Liver (tissue), 9 donors: ENCODE data around the gene MCTP1. TPM values are rescaled to one million over a fixed set of nuclear protein-coding genes. Genes with fewer than 3 reads are reported as not detected.

Experiments used
- DNase-seq: peaks from one replicate; pipeline ENCODE4 v3.0.0-alpha.2; 2017; ENCODE audit warnings: low spot score
- H3K27ac ChIP-seq, 2 donors: one replicate each; pipeline ENCODE4 v1.7.0; 2013; ENCODE audit warnings: inconsistent platforms in 2 of 2, low read length in 2 of 2, control low read depth in 1 of 2, low read depth in 1 of 2, mild to moderate bottlenecking in 1 of 2
- H3K27me3 ChIP-seq, 4 donors: one replicate each; pipeline versions ENCODE4 v1.6.1 to v1.7.0; 2013; ENCODE audit warnings: low read length in 3 of 4, inconsistent platforms in 1 of 4, mild to moderate bottlenecking in 1 of 4, moderate library complexity in 1 of 4; ENCODE audit not compliant: control insufficient read depth in 4 of 4, insufficient read depth in 4 of 4
- H3K36me3 ChIP-seq, 4 donors: one replicate each; pipeline versions ENCODE4 v1.6.1 to v1.7.0; 2013; ENCODE audit warnings: low read length in 3 of 4, mild to moderate bottlenecking in 3 of 4, low read depth in 1 of 4, moderate library complexity in 1 of 4; ENCODE audit not compliant: control insufficient read depth in 4 of 4, insufficient read depth in 3 of 4
- H3K4me1 ChIP-seq, 4 donors: one replicate each; pipeline versions ENCODE4 v1.6.1 to v1.7.0; 2013; ENCODE audit warnings: low read length in 3 of 4, mild to moderate bottlenecking in 3 of 4, moderate library complexity in 1 of 4; ENCODE audit not compliant: control insufficient read depth in 4 of 4, insufficient read depth in 4 of 4
- H3K4me3 ChIP-seq, 3 donors: one replicate each; pipeline versions ENCODE4 v1.6.1 to v1.7.0; 2013; ENCODE audit warnings: low read length in 3 of 3, control low read depth in 1 of 3, low read depth in 1 of 3, mild to moderate bottlenecking in 1 of 3
- H3K9ac ChIP-seq, 2 donors: one replicate each; pipeline ENCODE4 v1.7.0; 2013; ENCODE audit warnings: low read length in 2 of 2, mild to moderate bottlenecking in 2 of 2, moderate library complexity in 2 of 2, control low read depth in 1 of 2, low read depth in 1 of 2
- H3K9me3 ChIP-seq, 4 donors: one replicate each; pipeline versions ENCODE4 v1.6.1 to v1.7.0; 2013; ENCODE audit warnings: low read length in 3 of 4; ENCODE audit not compliant: control insufficient read depth in 4 of 4
- CTCF ChIP-seq: fragments of 150-350 bp; IDR thresholded peaks from 2 replicates; pipeline ENCODE4 v1.5.1; 2017; ENCODE audit warnings: improper control_type of control experiment, low read depth, low read length; ENCODE audit not compliant: missing input control
- EGR1 ChIP-seq, 2 donors: IDR thresholded peaks; 2 replicates each; pipeline ENCODE4 v1.6.1; 2016 to 2018; ENCODE audit warnings: antibody characterized with exemption in 2 of 2, low read depth in 2 of 2
- FOXA1 ChIP-seq: IDR thresholded peaks from 2 replicates; pipeline ENCODE4 v1.6.1; 2016; ENCODE audit warnings: antibody characterized with exemption
- FOXA2 ChIP-seq: IDR thresholded peaks from 2 replicates; pipeline ENCODE4 v1.6.1; 2016; ENCODE audit warnings: antibody characterized with exemption
- GABPA ChIP-seq, 2 donors: IDR thresholded peaks in 1 of 2; conservative IDR thresholded peaks in 1 of 2; 2 replicates each; pipeline ENCODE4 v1.6.1; 2016; ENCODE audit warnings: antibody characterized with exemption in 2 of 2, mild to moderate bottlenecking in 1 of 2, moderate library complexity in 1 of 2
- HNF4A ChIP-seq, 2 donors: conservative IDR thresholded peaks; 2 replicates each; pipeline ENCODE4 v1.6.1; 2016; ENCODE audit warnings: antibody characterized with exemption in 2 of 2, mild to moderate bottlenecking in 2 of 2
- HNF4G ChIP-seq: IDR thresholded peaks from 2 replicates; pipeline ENCODE4 v1.6.1; 2016; ENCODE audit warnings: antibody characterized with exemption
- JUND ChIP-seq, 2 donors: IDR thresholded peaks; 2 replicates each; pipeline ENCODE4 v1.6.1; 2016; ENCODE audit warnings: antibody characterized with exemption in 2 of 2
- MAX ChIP-seq: IDR thresholded peaks from 2 replicates; pipeline ENCODE4 v1.6.1; 2016; ENCODE audit warnings: antibody characterized with exemption
- NR2F2 ChIP-seq: IDR thresholded peaks from 2 replicates; pipeline ENCODE4 v1.6.1; 2016; ENCODE audit warnings: antibody characterized with exemption
- RAD21 ChIP-seq, 2 donors: IDR thresholded peaks; 2 replicates each; pipeline ENCODE4 v1.6.1; 2016; ENCODE audit warnings: antibody characterized with exemption in 2 of 2, mild to moderate bottlenecking in 2 of 2
- RXRA ChIP-seq, 2 donors: IDR thresholded peaks; 2 replicates each; pipeline ENCODE4 v1.6.1; 2017 to 2018; ENCODE audit warnings: antibody characterized with exemption in 2 of 2, mild to moderate bottlenecking in 1 of 2
- SP1 ChIP-seq: IDR thresholded peaks from 2 replicates; pipeline ENCODE4 v1.6.1; 2018; ENCODE audit warnings: antibody characterized with exemption, mild to moderate bottlenecking
- TAF1 ChIP-seq: conservative IDR thresholded peaks from 2 replicates; pipeline ENCODE4 v1.6.1; 2016; ENCODE audit warnings: antibody characterized with exemption, mild to moderate bottlenecking
- YY1 ChIP-seq: IDR thresholded peaks from 2 replicates; pipeline ENCODE4 v1.6.1; 2016; ENCODE audit warnings: antibody characterized with exemption, mild to moderate bottlenecking
- WGBS: extraction: QIAGEN DNeasy Blood & Tissue Kit; methylation state at CpG from one replicate; pipeline ENCODE4 v1.1.7; 2013; 5-methylcytosine and 5-hydroxymethylcytosine counted together
- polyA plus RNA-seq, 2 donors: library from polyadenylated mRNA; stranded (reverse) in 1 of 2; unstranded in 1 of 2; fragments of 200-250 nt in 1 of 2; fragments of >200 nt in 1 of 2; fragmentation: Nextera tagmentation in 1 of 2; extraction: Ambion mirVana in 1 of 2; gene quantifications; one replicate each; pipeline versions ENCODE4 v1.2.1 to v1.2.3, GENCODE V29; 2013 to 2015
- total RNA-seq, 2 donors: library from RNA; depleted of rRNA; stranded (reverse); fragments of >200 nt; gene quantifications; one replicate each; pipeline ENCODE4 v1.2.3, GENCODE V29; 2014
- TF ChIP-seq, protein P1 (sequence below): IDR thresholded peaks from 2 replicates; pipeline ENCODE4 v1.6.1; 2016; ENCODE audit warnings: antibody characterized with exemption
- TF ChIP-seq, protein P2 (sequence below): IDR thresholded peaks from 2 replicates; pipeline ENCODE4 v1.6.1; 2016; ENCODE audit warnings: antibody characterized with exemption, mild to moderate bottlenecking
- TF ChIP-seq, protein P3 (sequence below): IDR thresholded peaks from 2 replicates; pipeline ENCODE4 v1.6.1; 2016; ENCODE audit warnings: antibody characterized with exemption
- donor health status: healthy.
- donor health status: healthy.
- donor health status: healthy.
- donor health status: healthy.
- donor health status: healthy.

The MCTP1 gene
- total and polyA plus RNA-seq, 4 donors = 0.67 to 7.6 (median 4.3) TPM

- H3K4me3 ChIP-seq = no peak overlapping the region
- H3K36me3 ChIP-seq = no peaks in the 10 kb centered on the region
- no peaks in the 10 kb centered on the region for H3K9me3 ChIP-seq
- 78% methylated on average over 7 of the region's 7 CpGs for WGBS
- no peaks in the 10 kb centered on the region for H3K27me3 ChIP-seq
- DNase-seq = no peak
- no peaks in the 10 kb centered on the region for H3K4me1 ChIP-seq
- no peak overlapping the region for H3K27ac ChIP-seq
- TF ChIP-seq, protein P1, sequence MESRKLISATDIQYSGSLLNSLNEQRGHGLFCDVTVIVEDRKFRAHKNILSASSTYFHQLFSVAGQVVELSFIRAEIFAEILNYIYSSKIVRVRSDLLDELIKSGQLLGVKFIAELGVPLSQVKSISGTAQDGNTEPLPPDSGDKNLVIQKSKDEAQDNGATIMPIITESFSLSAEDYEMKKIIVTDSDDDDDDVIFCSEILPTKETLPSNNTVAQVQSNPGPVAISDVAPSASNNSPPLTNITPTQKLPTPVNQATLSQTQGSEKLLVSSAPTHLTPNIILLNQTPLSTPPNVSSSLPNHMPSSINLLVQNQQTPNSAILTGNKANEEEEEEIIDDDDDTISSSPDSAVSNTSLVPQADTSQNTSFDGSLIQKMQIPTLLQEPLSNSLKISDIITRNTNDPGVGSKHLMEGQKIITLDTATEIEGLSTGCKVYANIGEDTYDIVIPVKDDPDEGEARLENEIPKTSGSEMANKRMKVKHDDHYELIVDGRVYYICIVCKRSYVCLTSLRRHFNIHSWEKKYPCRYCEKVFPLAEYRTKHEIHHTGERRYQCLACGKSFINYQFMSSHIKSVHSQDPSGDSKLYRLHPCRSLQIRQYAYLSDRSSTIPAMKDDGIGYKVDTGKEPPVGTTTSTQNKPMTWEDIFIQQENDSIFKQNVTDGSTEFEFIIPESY = no peak
- no peak for TF ChIP-seq SP1
- no peak for TF ChIP-seq TAF1
- TF ChIP-seq HNF4A (conservative IDR thresholded peaks at IDR 0.05) = no peak
- no peak for TF ChIP-seq FOXA2
- TF ChIP-seq JUND (IDR thresholded peaks at IDR 0.05) = no peak
- TF ChIP-seq CTCF = no peak
- TF ChIP-seq MAX = no peak
- TF ChIP-seq, protein P2, sequence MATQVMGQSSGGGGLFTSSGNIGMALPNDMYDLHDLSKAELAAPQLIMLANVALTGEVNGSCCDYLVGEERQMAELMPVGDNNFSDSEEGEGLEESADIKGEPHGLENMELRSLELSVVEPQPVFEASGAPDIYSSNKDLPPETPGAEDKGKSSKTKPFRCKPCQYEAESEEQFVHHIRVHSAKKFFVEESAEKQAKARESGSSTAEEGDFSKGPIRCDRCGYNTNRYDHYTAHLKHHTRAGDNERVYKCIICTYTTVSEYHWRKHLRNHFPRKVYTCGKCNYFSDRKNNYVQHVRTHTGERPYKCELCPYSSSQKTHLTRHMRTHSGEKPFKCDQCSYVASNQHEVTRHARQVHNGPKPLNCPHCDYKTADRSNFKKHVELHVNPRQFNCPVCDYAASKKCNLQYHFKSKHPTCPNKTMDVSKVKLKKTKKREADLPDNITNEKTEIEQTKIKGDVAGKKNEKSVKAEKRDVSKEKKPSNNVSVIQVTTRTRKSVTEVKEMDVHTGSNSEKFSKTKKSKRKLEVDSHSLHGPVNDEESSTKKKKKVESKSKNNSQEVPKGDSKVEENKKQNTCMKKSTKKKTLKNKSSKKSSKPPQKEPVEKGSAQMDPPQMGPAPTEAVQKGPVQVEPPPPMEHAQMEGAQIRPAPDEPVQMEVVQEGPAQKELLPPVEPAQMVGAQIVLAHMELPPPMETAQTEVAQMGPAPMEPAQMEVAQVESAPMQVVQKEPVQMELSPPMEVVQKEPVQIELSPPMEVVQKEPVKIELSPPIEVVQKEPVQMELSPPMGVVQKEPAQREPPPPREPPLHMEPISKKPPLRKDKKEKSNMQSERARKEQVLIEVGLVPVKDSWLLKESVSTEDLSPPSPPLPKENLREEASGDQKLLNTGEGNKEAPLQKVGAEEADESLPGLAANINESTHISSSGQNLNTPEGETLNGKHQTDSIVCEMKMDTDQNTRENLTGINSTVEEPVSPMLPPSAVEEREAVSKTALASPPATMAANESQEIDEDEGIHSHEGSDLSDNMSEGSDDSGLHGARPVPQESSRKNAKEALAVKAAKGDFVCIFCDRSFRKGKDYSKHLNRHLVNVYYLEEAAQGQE = no peak
- TF ChIP-seq EGR1 (IDR thresholded peaks at IDR 0.05; ENCODE audit: low read depth in 2 of 2) = no peak
- no peak overlapping the region for H3K9ac ChIP-seq
These were observed 231.6 kb downstream of the MCTP1 start for GRCh38 chr5:95053253-95053652.

DNA sequence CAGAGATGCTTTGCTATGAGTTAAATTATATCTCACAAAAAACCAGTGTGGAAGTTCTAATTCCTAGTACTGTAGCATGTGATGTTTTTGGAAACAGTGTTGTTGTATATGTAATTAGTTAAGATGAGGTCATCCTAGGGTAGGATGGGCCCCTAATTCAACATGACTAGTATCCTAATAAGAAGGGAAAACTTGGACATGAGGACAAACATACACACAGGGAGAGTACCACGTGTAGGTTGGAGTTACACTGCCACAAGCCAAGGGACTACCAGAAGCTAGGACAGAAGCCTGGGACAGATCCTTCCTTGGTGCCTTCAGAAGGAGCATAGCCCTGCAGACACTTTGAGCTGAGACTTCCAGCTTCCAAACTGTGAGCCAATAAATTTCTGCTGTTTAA lies 234.2 kb downstream of the MCTP1 start:
- 37% methylated on average over 1 of the region's 1 CpG for WGBS
- DNase-seq = no peak
- Histone ChIP-seq H3K9me3 (no peaks in the 10 kb centered on the region), H3K27ac (no peak overlapping the region), H3K9ac (no peak overlapping the region), H3K36me3 (no peaks in the 10 kb centered on the region), H3K4me3 (no peak overlapping the region), H3K4me1 (no peaks in the 10 kb centered on the region), H3K27me3 (no peaks in the 10 kb centered on the region)
- TF ChIP-seq NR2F2 = no peak
- TF ChIP-seq, protein P3, sequence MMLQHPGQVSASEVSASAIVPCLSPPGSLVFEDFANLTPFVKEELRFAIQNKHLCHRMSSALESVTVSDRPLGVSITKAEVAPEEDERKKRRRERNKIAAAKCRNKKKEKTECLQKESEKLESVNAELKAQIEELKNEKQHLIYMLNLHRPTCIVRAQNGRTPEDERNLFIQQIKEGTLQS = no peak
- no peak for TF ChIP-seq RXRA (IDR thresholded peaks at IDR 0.05)
- no peak for TF ChIP-seq JUND (IDR thresholded peaks at IDR 0.05)
- TF ChIP-seq, protein P1 = no peak
- TF ChIP-seq HNF4A (conservative IDR thresholded peaks at IDR 0.05) = no peak
- no peak for TF ChIP-seq FOXA2
- no peak for TF ChIP-seq YY1
- TF ChIP-seq EGR1 (IDR thresholded peaks at IDR 0.05; ENCODE audit: low read depth in 2 of 2) = no peak
- TF ChIP-seq GABPA (IDR thresholded peaks at IDR 0.05 in 1 of 2, conservative IDR thresholded peaks at IDR 0.05 in 1 of 2) = no peak
- TF ChIP-seq FOXA1 = no peak
- TF ChIP-seq RAD21 (IDR thresholded peaks at IDR 0.05) = no peak
- TF ChIP-seq MAX = no peak
- TF ChIP-seq, protein P2 = no peak
- TF ChIP-seq HNF4G = no peak
- no peak for TF ChIP-seq TAF1
